ENCODE results near the gene ZNF148.

Gene ZNF148

GRCh38 chr3:125213946-125214542 lies 161.1 kb downstream of the ZNF148 start:
- Histone ChIP-seq H3K36me3 (replicated peaks; ENCODE audit: insufficient read depth, low read length) (no peaks in the 10 kb centered on the region), H3K9ac (ENCODE audit: low read length) (no peak overlapping the region), H3K4me1 (ENCODE audit: low read length) (no peaks in the 10 kb centered on the region), H3K79me2 (ENCODE audit: low read length) (no peaks in the 10 kb centered on the region), H4K20me1 (ENCODE audit: insufficient read depth, low read length) (no peaks in the 10 kb centered on the region), H3K9me3 (replicated peaks; ENCODE audit: insufficient read depth, low read length) (no peaks in the 10 kb centered on the region), H3K27ac (ENCODE audit: low read length) (no peak overlapping the region), H3K27me3 (replicated peaks; ENCODE audit: insufficient read depth, low read length) (no peaks in the 10 kb centered on the region), H2AFZ (ENCODE audit: low read length) (no peak overlapping the region), H3F3A (ENCODE audit: insufficient read depth, low read length) (no peaks in the 10 kb centered on the region), H3K4me3 (ENCODE audit: low read length) (no peak overlapping the region), H3K9me2 (replicated peaks; ENCODE audit: insufficient read depth, low read length) (no peaks in the 10 kb centered on the region), H3K4me2 (ENCODE audit: low read depth, low read length) (no peak overlapping the region)
- no peak for TF ChIP-seq CTCF (IDR thresholded peaks at IDR 0.05; ENCODE audit: low read length)
- TF ChIP-seq EZH2phosphoT487 (IDR thresholded peaks at IDR 0.05; ENCODE audit: low read length) = no peak
- no peak for TF ChIP-seq EZH2 (optimal IDR thresholded peaks at IDR 0.05; ENCODE audit: low read depth, low read length)
- no peak for DNase-seq

DNA sequence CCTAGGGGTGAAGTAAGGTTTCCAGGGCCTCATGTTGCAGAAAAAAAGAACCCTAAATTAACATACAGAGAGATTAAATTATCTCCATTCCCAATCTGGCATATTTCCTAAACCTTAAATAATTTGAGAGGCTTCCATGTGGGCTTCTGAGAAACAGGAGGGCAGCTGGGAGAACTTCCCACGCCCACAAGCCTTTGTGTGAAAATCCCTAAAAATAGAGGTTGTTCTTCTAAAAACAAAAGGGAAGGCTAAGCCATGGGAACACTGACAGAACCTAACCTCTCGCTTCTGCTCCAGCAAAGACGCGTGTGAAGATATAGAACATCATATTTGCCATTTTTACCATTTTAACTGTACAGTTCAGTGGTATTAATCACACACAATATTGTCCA lies 161.8 kb downstream of the ZNF148 start:
- no peaks in the 10 kb centered on the region for H3K4me1 ChIP-seq (ENCODE audit: low read length)
- H3K27me3 ChIP-seq (replicated peaks; ENCODE audit: insufficient read depth, low read length) = no peaks in the 10 kb centered on the region
- H3K36me3 ChIP-seq (replicated peaks; ENCODE audit: insufficient read depth, low read length) = no peaks in the 10 kb centered on the region
- H3K27ac ChIP-seq (ENCODE audit: low read length) = no peak overlapping the region
- no peak overlapping the region for H3K4me2 ChIP-seq (ENCODE audit: low read depth, low read length)
- TF ChIP-seq EZH2phosphoT487 (IDR thresholded peaks at IDR 0.05; ENCODE audit: low read length) (no peak), EZH2 (optimal IDR thresholded peaks at IDR 0.05; ENCODE audit: low read depth, low read length) (no peak), CTCF (IDR thresholded peaks at IDR 0.05; ENCODE audit: low read length) (no peak)
- no peaks in the 10 kb centered on the region for H3K9me2 ChIP-seq (replicated peaks; ENCODE audit: insufficient read depth, low read length)
- H3K9me3 ChIP-seq (replicated peaks; ENCODE audit: insufficient read depth, low read length) = no peaks in the 10 kb centered on the region
- no peak overlapping the region for H2AFZ ChIP-seq (ENCODE audit: low read length)
- H3K9ac ChIP-seq (ENCODE audit: low read length) = no peak overlapping the region
- no peak overlapping the region for H3K4me3 ChIP-seq (ENCODE audit: low read length)
- no peaks in the 10 kb centered on the region for H3F3A ChIP-seq (ENCODE audit: insufficient read depth, low read length)
- no peaks in the 10 kb centered on the region for H3K79me2 ChIP-seq (ENCODE audit: low read length)
- no peaks in the 10 kb centered on the region for H4K20me1 ChIP-seq (ENCODE audit: insufficient read depth, low read length)
- no peak for DNase-seq

DNA sequence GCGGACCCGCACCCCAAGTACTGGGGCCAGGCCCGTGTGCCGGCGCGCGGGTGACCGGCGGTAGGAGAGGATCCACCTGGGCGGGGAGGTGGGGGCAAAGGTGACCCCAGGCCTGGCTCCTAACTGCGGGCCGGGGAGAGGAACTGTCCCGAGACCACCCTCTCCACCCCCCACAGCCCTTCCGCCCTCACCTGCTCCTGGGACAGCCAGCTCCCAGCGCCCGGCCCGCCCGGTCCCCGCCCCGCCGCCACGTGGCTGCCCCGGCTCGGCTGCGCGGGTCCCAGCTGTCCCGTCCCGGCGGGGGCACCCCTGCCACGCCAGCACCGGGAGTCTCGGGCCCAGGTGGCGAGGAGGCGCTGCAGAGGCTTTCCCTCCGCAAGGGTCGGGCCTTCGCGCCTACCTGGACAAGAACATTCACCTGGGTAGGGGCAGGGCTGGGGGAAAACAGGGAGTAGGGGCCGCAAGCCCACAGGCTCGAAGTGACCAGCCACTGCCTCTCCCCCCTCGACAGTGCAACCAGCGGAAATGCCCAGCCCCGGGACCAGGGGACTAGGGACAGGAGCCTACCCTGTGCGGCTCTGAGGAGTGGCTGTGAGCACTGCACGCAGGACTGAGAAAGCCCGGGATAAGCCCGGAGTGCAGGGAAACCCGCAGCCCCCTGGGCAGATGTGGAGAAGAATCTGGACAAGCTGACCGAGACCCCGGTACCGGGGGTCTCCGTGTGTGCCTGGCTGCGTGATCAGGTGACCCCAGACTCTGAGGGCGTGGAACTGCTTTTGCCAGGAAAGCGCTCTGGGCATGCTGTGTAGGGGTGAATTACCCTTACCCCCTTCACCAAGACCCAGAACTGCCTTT lies 162.4 kb downstream of the ZNF148 start, which contains the start of gene SLC12A8:
SLC12A8 (minus strand) TSS at position 240 of the 855 bp plus-strand sequence. CDS start 1,399 bp downstream, outside the sequence.
- Histone ChIP-seq H3K4me2 (ENCODE audit: low read depth, low read length) (peak within 1 kb of the TSS; percentile 77), H3K79me2 (ENCODE audit: low read length) (no peaks in the 10 kb centered on the region), H3K4me1 (ENCODE audit: low read length) (no peaks in the 10 kb centered on the region), H3K9me3 (replicated peaks; ENCODE audit: insufficient read depth, low read length) (no peaks in the 10 kb centered on the region), H3K9me2 (replicated peaks; ENCODE audit: insufficient read depth, low read length) (no peaks in the 10 kb centered on the region), H3K4me3 (ENCODE audit: low read length) (peak within 1 kb of the TSS; percentile 54), H3K36me3 (replicated peaks; ENCODE audit: insufficient read depth, low read length) (no peaks in the 10 kb centered on the region), H3F3A (ENCODE audit: insufficient read depth, low read length) (no peaks in the 10 kb centered on the region), H3K27me3 (replicated peaks; ENCODE audit: insufficient read depth, low read length) (no peaks in the 10 kb centered on the region), H4K20me1 (ENCODE audit: insufficient read depth, low read length) (no peaks in the 10 kb centered on the region), H3K9ac (ENCODE audit: low read length) (no peak within 1 kb of the TSS; the same call in 1 of the 2 replicates), H2AFZ (ENCODE audit: low read length) (peak within 1 kb of the TSS; percentile 67), H3K27ac (ENCODE audit: low read length) (no peak within 1 kb of the TSS)
- no peak for DNase-seq
- TF ChIP-seq EZH2 (optimal IDR thresholded peaks at IDR 0.05; ENCODE audit: low read depth, low read length) (no peak), EZH2phosphoT487 (IDR thresholded peaks at IDR 0.05; ENCODE audit: low read length) (no peak), CTCF (IDR thresholded peaks at IDR 0.05; ENCODE audit: low read length) (no peak)
